Stomach (tissue), 4 donors: ENCODE data around the gene NFIC.

Experiments used
- CTCF ChIP-seq, 7 experiments: fragments of 450-650 bp in 4 of 7; fragments of 200-600 bp in 3 of 7; sonication (generic) in 3 of 7; IDR thresholded peaks; one replicate each; pipeline ENCODE4 v1.5.1; 2016 to 2019; ENCODE audit warnings: antibody characterized with exemption in 7 of 7, control low read depth in 2 of 7, mild to moderate bottlenecking in 1 of 7
- POLR2A ChIP-seq, 4 donors: fragments of 450-650 bp; IDR thresholded peaks; one replicate each; pipeline ENCODE4 v1.6.1; 2016; ENCODE audit warnings: antibody characterized with exemption in 4 of 4, control low read depth in 2 of 4, mild to moderate bottlenecking in 1 of 4, moderate library complexity in 1 of 4
- POLR2AphosphoS5 ChIP-seq, 3 donors: sonication (generic); formaldehyde crosslinking; IDR thresholded peaks; one replicate each; pipeline ENCODE4 v1.6.1; 2016; ENCODE audit warnings: antibody characterized with exemption in 3 of 3

GRCh38 chr19:3320354-3320670 is 46.1 kb upstream of the NFIC start:
- TF ChIP-seq POLR2A (IDR thresholded peaks at IDR 0.05) (no peak), POLR2AphosphoS5 (IDR thresholded peaks at IDR 0.05) (no peak), CTCF (IDR thresholded peaks at IDR 0.05) (no peak)
